GM18498 (cell line): Measurements from ENCODE around the gene TTC33.
A peak's percentile ranks its signal among the peaks of the same experiment; 100 is the strongest.
"Not testable (repeated sequence)": the region's sequence is repeated elsewhere in the genome, so short reads cannot be mapped to it uniquely, and the experiment has no call there.

ENCODE experiments used
- ATAC-seq: cut with Tn5 transposase; IDR thresholded peaks from one replicate; pipeline ENCODE4 v1.9.1; 2021; ENCODE audit warnings: mild to moderate bottlenecking, moderate library complexity; ENCODE audit not compliant: unreplicated experiment

TTC33 gene

GRCh38 chr5:40577718-40578117, 178.0 kb downstream of the TTC33 start:
- no peak for ATAC-seq

GRCh38 chr5:40575921-40576320, 179.8 kb downstream of the TTC33 start:
- ATAC-seq = no peak

- no peak for ATAC-seq
Observed at GRCh38 chr5:40575411-40575810, 180.3 kb downstream of the TTC33 start.

GRCh38 chr5:40572937-40573336, 182.8 kb downstream of the TTC33 start:
- ATAC-seq = no peak

GRCh38 chr5:40572391-40572790, 183.4 kb downstream of the TTC33 start:
- ATAC-seq = no peak

GRCh38 chr5:40571729-40572128, 184.0 kb downstream of the TTC33 start:
- no peak for ATAC-seq

- peak; percentile 86 for ATAC-seq
Observed at GRCh38 chr5:40570408-40571129, 185.2 kb downstream of the TTC33 start.

GRCh38 chr5:40569546-40570270, 186.1 kb downstream of the TTC33 start:
- ATAC-seq = peak; percentile 69

- ATAC-seq = no peak
Observed at GRCh38 chr5:40568548-40568947, 187.2 kb downstream of the TTC33 start.

GRCh38 chr5:40563173-40563572, 192.6 kb downstream of the TTC33 start:
- ATAC-seq = not testable (repeated sequence)

GRCh38 chr5:40560474-40561110, 195.2 kb downstream of the TTC33 start:
- no peak for ATAC-seq

- no peak for ATAC-seq
Observed at GRCh38 chr5:40559306-40559705, 196.5 kb downstream of the TTC33 start.

GRCh38 chr5:40557501-40557900, 198.3 kb downstream of the TTC33 start:
- no peak for ATAC-seq

- ATAC-seq = no peak
Observed at GRCh38 chr5:40556811-40557210, 198.9 kb downstream of the TTC33 start.

- ATAC-seq = peak; percentile 67
Observed at GRCh38 chr5:40555886-40556285, 199.9 kb downstream of the TTC33 start.

- ATAC-seq = no peak
Observed at GRCh38 chr5:40554813-40555212, 200.9 kb downstream of the TTC33 start.

- ATAC-seq = no peak
Observed at GRCh38 chr5:40554054-40554453, 201.7 kb downstream of the TTC33 start.

- ATAC-seq = no peak
Observed at GRCh38 chr5:40552981-40553380, 202.8 kb downstream of the TTC33 start.

GRCh38 chr5:40551496-40552491, 204.0 kb downstream of the TTC33 start:
- ATAC-seq = no peak

- no peak for ATAC-seq
Observed at GRCh38 chr5:40550481-40550880, 205.3 kb downstream of the TTC33 start.

- ATAC-seq = no peak
Observed at GRCh38 chr5:40549616-40550015, 206.1 kb downstream of the TTC33 start.
